RWPE1 (cell line): ENCODE data around the gene AATK.
A peak's percentile ranks its signal among the peaks of the same experiment; 100 is the strongest.

ENCODE experiments used
- CTCF ChIA-PET: fragments of 350-600 bp; sonication (Branson Sonifier 250); formaldehyde crosslinking; extraction: SDS; loops from one replicate; lab custom pipeline; 2021; lab: Yijun Ruan, JAX
- POLR2A ChIA-PET: fragments of 400-600 bp; formaldehyde crosslinking; extraction: SDS; loops from one replicate; lab custom pipeline; 2020; ENCODE audit warnings: antibody characterized with exemption; ENCODE audit not compliant: low non-redundant PET; lab: Yijun Ruan, JAX
- DNase-seq: peaks from one replicate; pipeline ENCODE4 v3.0.0; 2012; ENCODE audit warnings: low spot score
- H3K27ac ChIP-seq: fragments of 450-650 bp; 2 replicates; pipeline ENCODE4 v1.5.1; 2017
- CTCF ChIP-seq: fragments of 450-650 bp; conservative IDR thresholded peaks from 2 replicates; pipeline ENCODE4 v1.5.1; 2017; ENCODE audit warnings: low read depth, mild to moderate bottlenecking

Gene AATK

DNA sequence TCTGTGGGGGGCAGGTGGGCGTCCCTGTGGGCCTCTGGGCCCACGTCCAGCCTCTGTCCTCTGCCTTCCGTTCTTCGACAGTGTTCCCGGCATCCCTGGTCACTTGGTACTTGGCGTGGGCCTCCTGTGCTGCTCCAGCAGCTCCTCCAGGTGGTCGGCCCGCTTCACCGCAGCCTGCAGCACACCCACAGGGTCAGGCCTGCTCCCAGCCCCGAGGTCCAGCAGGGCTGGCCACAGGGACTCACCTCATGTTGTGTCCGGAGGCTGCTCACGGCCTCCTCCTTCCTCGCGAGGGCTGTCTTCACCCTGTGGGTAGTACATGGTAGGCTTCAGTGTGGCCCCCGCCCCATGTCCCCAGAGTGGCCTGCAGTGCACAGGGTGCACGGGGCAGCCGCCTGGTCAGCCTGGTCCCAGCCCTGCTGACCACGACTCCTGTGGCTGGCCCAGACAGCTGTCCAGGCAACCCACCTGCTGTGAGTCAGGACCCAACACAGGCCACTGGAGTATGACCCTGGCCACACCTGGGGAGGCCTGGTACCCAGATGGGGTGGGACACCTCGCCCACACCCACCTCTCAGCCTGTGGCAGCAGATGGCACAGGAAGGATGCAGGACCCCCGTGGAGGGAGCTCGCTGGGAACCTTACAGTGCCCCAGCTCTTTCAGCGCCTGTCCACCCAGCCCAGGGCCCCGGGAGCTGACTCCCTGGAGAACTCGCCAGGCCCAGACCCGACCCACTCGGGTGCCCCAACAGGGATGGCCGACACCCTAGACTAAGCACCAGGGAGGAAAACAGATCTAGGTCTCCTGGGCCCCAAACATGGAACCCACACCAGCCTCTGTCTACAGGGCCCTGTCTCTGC, 23.9 kb upstream of the AATK start:
- CTCF ChIA-PET, result interaction anchor here (0.6 to 0.9 kb wide), 2 partner anchors 11 to 72 kb away, joined by 3 to 4 read pairs; no protein-coding TSS in a partner anchor
- no peak for DNase-seq
- 0 out of 2 replicates have a peak overlapping the region, but pooled peaks have one; percentile 7 for H3K27ac ChIP-seq
- no peak for TF ChIP-seq CTCF
- POLR2A ChIA-PET, result no interaction called here

DNA sequence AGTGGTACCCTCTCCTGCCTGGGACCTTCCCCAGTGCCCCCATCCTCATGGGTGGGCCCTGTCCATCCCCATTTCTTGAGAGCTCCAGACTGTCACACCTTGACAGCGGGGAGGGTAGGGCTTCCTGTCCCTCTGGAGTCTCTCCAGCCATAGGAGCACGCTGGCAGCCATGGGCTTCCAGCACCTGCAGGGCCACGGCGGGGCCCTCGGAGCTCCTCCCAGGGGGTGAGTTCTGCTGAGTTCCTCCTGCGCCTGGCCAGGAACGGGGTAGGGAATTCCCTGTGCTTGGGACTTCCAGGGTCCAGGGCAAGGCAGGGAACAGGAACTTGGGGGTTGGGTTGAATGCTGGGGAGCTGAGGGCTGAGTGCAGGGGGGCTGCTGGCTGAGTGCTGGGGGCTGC, 23.0 kb upstream of the AATK start:
- POLR2A ChIA-PET, result no interaction called here
- DNase-seq, result no peak
- CTCF ChIA-PET, result interaction anchor here (0.6 to 0.9 kb wide), 3 partner anchors 12 to 1782 kb away, joined by 3 to 8 read pairs (median 4); no protein-coding TSS in a partner anchor
- TF ChIP-seq CTCF, result no peak
- H3K27ac ChIP-seq, result no peak overlapping the region

DNA sequence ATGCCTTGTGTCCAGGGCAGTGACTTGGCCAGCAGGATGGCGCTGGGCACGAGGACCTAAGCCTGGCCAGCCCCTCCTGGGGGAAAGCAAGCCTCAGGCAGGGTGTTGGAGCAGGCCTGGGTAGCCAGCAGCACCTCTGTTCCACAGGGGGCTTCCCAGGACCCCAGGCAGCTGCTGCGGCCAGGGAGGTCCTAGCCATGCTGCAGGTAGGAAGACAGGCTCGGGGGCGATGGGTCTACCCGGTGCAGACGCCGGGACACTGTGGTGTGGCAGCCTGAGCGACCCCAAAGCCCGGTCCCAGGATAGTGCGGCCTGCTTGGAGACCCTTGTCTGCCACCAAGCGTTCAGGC, 22.4 kb upstream of the AATK start:
- no peak for TF ChIP-seq CTCF
- H3K27ac ChIP-seq, result peak overlapping the region; percentile 1; the same call in 1 of the 2 replicates
- no peak for DNase-seq
- ChIA-PET POLR2A (no interaction called here), CTCF (no interaction called here)

- CTCF ChIA-PET, result no interaction called here
- no peak for TF ChIP-seq CTCF
- POLR2A ChIA-PET, result no interaction called here
- H3K27ac ChIP-seq, result peak overlapping the region; percentile 1
- no peak for DNase-seq
These were observed 21.8 kb upstream of the AATK start for GRCh38 chr17:81187586-81188490.

DNA sequence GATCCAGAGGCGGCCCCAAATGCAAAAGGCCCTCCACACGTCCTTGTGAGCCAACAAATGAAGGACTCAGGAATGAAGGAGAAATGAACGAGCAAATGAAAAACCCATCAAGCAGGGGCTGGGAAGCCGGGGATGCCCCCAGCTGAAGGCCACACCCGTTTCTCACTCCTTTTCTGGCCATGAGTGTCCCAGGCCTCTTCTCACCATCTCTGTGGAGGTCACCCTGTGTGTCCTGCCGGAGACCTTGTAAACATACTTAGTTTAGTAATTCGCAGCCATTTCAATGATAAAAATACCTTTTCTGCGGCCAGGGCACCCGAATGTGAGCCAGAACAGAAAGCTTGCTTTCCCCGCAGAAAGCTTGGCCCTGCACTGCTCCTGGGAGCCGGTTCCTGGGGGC, 21.1 kb upstream of the AATK start:
- peak overlapping the region; percentile 1; the same call in 1 of the 2 replicates for H3K27ac ChIP-seq
- POLR2A ChIA-PET, result no interaction called here
- CTCF ChIA-PET, result no interaction called here
- DNase-seq, result no peak
- TF ChIP-seq CTCF, result no peak

GRCh38 chr17:81186203-81186602, 20.2 kb upstream of the AATK start:
- H3K27ac ChIP-seq, result no peak overlapping the region
- POLR2A ChIA-PET, result no interaction called here
- CTCF ChIA-PET, result no interaction called here
- no peak for DNase-seq
- no peak for TF ChIP-seq CTCF
